Immature natural killer cell (primary cell): ENCODE measurements around the gene DAB1. TPM values are rescaled to one million over a fixed set of nuclear protein-coding genes. Genes with fewer than 3 reads are reported as not detected.

ENCODE experiments used
- DNase-seq, 3 donors: peaks; one replicate each; pipeline ENCODE4 v3.0.0; 2022; ENCODE audit warnings: mixed read lengths in 1 of 3
- H3K27ac Mint-ChIP-seq, 6 donors: one replicate each; pipeline ENCODE4 v1.8.0; 2020; ENCODE audit warnings: mixed read lengths in 6 of 6, mild to moderate bottlenecking in 5 of 6, inconsistent platforms in 4 of 6, moderate library complexity in 3 of 6
- H3K27me3 Mint-ChIP-seq, 3 donors: one replicate each; pipeline ENCODE4 v1.8.0; 2020 to 2021; ENCODE audit warnings: low read depth in 3 of 3, mild to moderate bottlenecking in 3 of 3, mixed read lengths in 3 of 3, moderate library complexity in 3 of 3, inconsistent platforms in 1 of 3
- H3K36me3 Mint-ChIP-seq, 3 donors: one replicate each; pipeline ENCODE4 v1.8.0; 2020; ENCODE audit warnings: mixed read lengths in 3 of 3, inconsistent platforms in 2 of 3, mild to moderate bottlenecking in 2 of 3
- H3K4me1 Mint-ChIP-seq, 2 donors: one replicate each; pipeline ENCODE4 v1.8.0; 2020; ENCODE audit warnings: inconsistent platforms in 2 of 2, mild to moderate bottlenecking in 2 of 2, mixed read lengths in 2 of 2, moderate library complexity in 1 of 2
- H3K4me3 Mint-ChIP-seq, 5 donors: one replicate each; pipeline ENCODE4 v1.8.0; 2020; ENCODE audit warnings: mild to moderate bottlenecking in 5 of 5, mixed read lengths in 5 of 5, inconsistent platforms in 3 of 5, moderate library complexity in 3 of 5
- H3K9me3 Mint-ChIP-seq, 6 donors: one replicate each; pipeline ENCODE4 v1.8.0; 2020; ENCODE audit warnings: mild to moderate bottlenecking in 6 of 6, mixed read lengths in 6 of 6, inconsistent platforms in 4 of 6, moderate library complexity in 3 of 6
- polyA plus RNA-seq, 3 donors: library from polyadenylated mRNA; unstranded; fragments of 300-500 nt; fragmentation: Illumina TruSeq; gene quantifications; one replicate each; pipeline ENCODE4 v1.2.3, GENCODE V29; 2021

The DAB1 gene
- polyA plus RNA-seq, 3 donors from 2014 or later, result 0.88 TPM; not detected in 2

GRCh38 chr1:57012315-57012714 is 411.5 kb downstream of the DAB1 start:
- H3K27ac Mint-ChIP-seq, result no peak overlapping the region
- peaks cover 3 to 8% (median 8%) of the 10 kb centered on the region in 3 donors for H3K27me3 Mint-ChIP-seq
- no peaks in the 10 kb centered on the region for H3K36me3 Mint-ChIP-seq

GRCh38 chr1:57010511-57010910 is 413.3 kb downstream of the DAB1 start:
- Mint-ChIP-seq H3K4me1 (no peaks in the 10 kb centered on the region), H3K27ac (no peak overlapping the region), H3K36me3 (no peaks in the 10 kb centered on the region), H3K27me3 (peaks cover 3 to 8% (median 4%) of the 10 kb centered on the region in 3 donors), H3K9me3 (peaks cover 0 to 3% (median 0%) of the 10 kb centered on the region in 6 donors), H3K4me3 (no peak overlapping the region)
- DNase-seq, result no peak

More at GRCh38 chr1:57012315-57012714, 411.5 kb downstream of the DAB1 start:
- DNase-seq, result no peak
- no peak overlapping the region for H3K4me3 Mint-ChIP-seq
- H3K4me1 Mint-ChIP-seq, result no peaks in the 10 kb centered on the region
- peaks cover 0 to 3% (median 0%) of the 10 kb centered on the region in 6 donors for H3K9me3 Mint-ChIP-seq

- Mint-ChIP-seq H3K4me3 (no peak overlapping the region), H3K27me3 (peaks cover 1 to 7% (median 3%) of the 10 kb centered on the region in 3 donors), H3K4me1 (no peaks in the 10 kb centered on the region), H3K9me3 (peaks cover 0 to 4% (median 0%) of the 10 kb centered on the region in 6 donors), H3K27ac (no peak overlapping the region), H3K36me3 (no peaks in the 10 kb centered on the region)
- DNase-seq, result no peak
Measured at GRCh38 chr1:57007948-57008347, 415.9 kb downstream of the DAB1 start.

DNA sequence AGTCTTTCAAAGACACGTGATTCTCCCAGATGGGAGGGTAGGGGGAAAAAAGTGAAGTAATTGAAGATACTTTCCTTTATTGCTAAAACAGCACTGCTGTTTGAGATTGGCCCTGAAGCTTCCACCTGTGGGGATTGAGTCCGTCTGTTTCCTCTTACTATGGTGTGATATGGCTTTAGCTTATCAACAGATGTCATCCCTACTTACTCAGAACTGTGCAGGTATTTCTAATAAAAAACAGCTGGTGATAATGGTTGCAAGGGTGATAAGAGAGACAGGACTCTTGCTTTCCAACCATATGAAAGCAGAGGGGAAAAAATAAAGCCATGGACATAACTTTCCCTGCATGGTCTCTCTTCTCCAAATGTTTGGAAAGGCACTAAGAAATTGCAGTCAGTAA is 416.4 kb downstream of the DAB1 start:
- peaks cover 0 to 4% (median 0%) of the 10 kb centered on the region in 6 donors for H3K9me3 Mint-ChIP-seq
- no peaks in the 10 kb centered on the region for H3K36me3 Mint-ChIP-seq
- H3K4me1 Mint-ChIP-seq, result no peaks in the 10 kb centered on the region
- H3K4me3 Mint-ChIP-seq, result no peak overlapping the region
- H3K27me3 Mint-ChIP-seq, result peaks cover 1 to 4% (median 3%) of the 10 kb centered on the region in 3 donors
- no peak for DNase-seq
- H3K27ac Mint-ChIP-seq, result no peak overlapping the region

- peaks cover 0 to 6% (median 0%) of the 10 kb centered on the region in 3 donors for H3K36me3 Mint-ChIP-seq
- DNase-seq, result no peak
- H3K4me3 Mint-ChIP-seq, result no peak overlapping the region
- H3K27ac Mint-ChIP-seq, result no peak overlapping the region
- peaks cover 0 to 2% (median 0%) of the 10 kb centered on the region in 6 donors for H3K9me3 Mint-ChIP-seq
- peaks cover 2 to 6% (median 3%) of the 10 kb centered on the region in 3 donors for H3K27me3 Mint-ChIP-seq
- no peaks in the 10 kb centered on the region for H3K4me1 Mint-ChIP-seq
Measured at GRCh38 chr1:57003398-57004139, 420.3 kb downstream of the DAB1 start.

DNA sequence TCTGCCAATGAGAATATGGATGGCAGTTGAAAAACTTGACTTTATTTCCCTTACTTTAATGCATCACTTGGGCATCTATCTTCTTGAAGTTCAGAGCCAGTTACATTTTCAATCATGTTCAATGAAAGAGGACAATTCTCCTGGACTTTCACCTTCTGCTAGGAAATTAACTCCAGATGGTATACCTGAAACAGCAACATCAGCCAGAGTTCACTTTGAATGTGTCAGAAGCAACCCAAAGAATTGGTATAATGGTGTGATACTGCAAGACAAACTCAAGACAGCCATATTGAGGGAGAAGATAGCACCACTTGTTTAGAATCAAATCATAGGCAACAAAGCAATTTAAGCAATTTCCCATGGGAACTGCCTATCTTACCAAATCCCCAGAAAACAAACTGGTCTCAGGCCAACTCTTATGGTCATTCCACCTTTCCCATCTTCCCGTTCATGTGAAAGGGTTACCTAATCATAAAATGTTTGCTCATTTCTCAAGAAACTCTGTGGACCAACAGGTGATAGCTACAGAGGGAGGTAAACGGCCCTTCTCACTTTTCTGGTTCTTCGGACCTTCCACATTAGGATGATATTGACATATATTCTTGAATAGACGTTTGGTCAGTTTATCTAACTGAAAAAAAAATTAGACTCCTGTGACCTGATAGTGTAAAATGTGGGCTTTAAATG is 428.3 kb downstream of the DAB1 start:
- Mint-ChIP-seq H3K27me3 (peaks cover 0 to 16% (median 7%) of the 10 kb centered on the region in 3 donors), H3K9me3 (no peaks in the 10 kb centered on the region), H3K27ac (no peak overlapping the region), H3K4me1 (no peaks in the 10 kb centered on the region), H3K36me3 (peaks cover 0 to 4% (median 0%) of the 10 kb centered on the region in 3 donors), H3K4me3 (no peak overlapping the region)
- DNase-seq, result no peak

DNA sequence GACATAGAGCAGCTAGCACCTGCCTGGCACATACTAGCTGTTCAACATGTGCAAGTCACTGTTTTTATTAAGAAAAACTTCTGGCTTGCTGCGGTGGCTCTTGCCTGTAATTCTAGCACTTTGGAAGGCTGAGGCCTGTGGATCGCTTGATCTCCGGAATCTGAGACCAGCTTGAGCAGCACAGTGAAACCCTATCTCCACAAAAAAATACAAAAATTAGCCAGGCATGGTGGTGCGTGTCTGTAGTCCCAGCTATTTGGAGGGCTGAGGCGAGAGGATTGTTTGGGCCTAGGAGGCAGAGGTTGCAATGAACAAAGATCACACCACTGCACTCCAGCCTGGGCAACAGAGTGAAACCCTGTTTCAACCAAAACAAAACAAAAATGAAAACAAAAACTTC is 430.4 kb downstream of the DAB1 start:
- H3K4me1 Mint-ChIP-seq, result no peaks in the 10 kb centered on the region
- H3K36me3 Mint-ChIP-seq, result no peaks in the 10 kb centered on the region
- no peaks in the 10 kb centered on the region for H3K9me3 Mint-ChIP-seq
- H3K27me3 Mint-ChIP-seq, result peaks cover 0 to 18% (median 8%) of the 10 kb centered on the region in 3 donors
- no peak for DNase-seq
- no peak overlapping the region for H3K4me3 Mint-ChIP-seq
- no peak overlapping the region for H3K27ac Mint-ChIP-seq

- H3K27me3 Mint-ChIP-seq, result peaks cover 0 to 18% (median 8%) of the 10 kb centered on the region in 3 donors
- H3K27ac Mint-ChIP-seq, result no peak overlapping the region
- no peak overlapping the region for H3K4me3 Mint-ChIP-seq
- no peaks in the 10 kb centered on the region for H3K9me3 Mint-ChIP-seq
- H3K36me3 Mint-ChIP-seq, result no peaks in the 10 kb centered on the region
- no peaks in the 10 kb centered on the region for H3K4me1 Mint-ChIP-seq
- DNase-seq, result no peak
Measured at GRCh38 chr1:56992318-56993125, 431.3 kb downstream of the DAB1 start.

- H3K9me3 Mint-ChIP-seq, result no peaks in the 10 kb centered on the region
- H3K27me3 Mint-ChIP-seq, result peaks cover 0 to 18% (median 8%) of the 10 kb centered on the region in 3 donors
- H3K4me1 Mint-ChIP-seq, result no peaks in the 10 kb centered on the region
- H3K36me3 Mint-ChIP-seq, result no peaks in the 10 kb centered on the region
- DNase-seq, result no peak
- H3K4me3 Mint-ChIP-seq, result no peak overlapping the region
- H3K27ac Mint-ChIP-seq, result no peak overlapping the region
Measured at GRCh38 chr1:56991576-56991975, 432.3 kb downstream of the DAB1 start.

- no peak overlapping the region for H3K27ac Mint-ChIP-seq
- no peak for DNase-seq
- peaks cover 0 to 5% (median 3%) of the 10 kb centered on the region in 3 donors for H3K27me3 Mint-ChIP-seq
- H3K36me3 Mint-ChIP-seq, result no peaks in the 10 kb centered on the region
- H3K4me3 Mint-ChIP-seq, result no peak overlapping the region
- no peaks in the 10 kb centered on the region for H3K4me1 Mint-ChIP-seq
- H3K9me3 Mint-ChIP-seq, result no peaks in the 10 kb centered on the region
Measured at GRCh38 chr1:56986397-56986796, 437.5 kb downstream of the DAB1 start.

GRCh38 chr1:56985857-56986256 is 438.0 kb downstream of the DAB1 start:
- no peaks in the 10 kb centered on the region for H3K36me3 Mint-ChIP-seq
- no peak for DNase-seq
- H3K27ac Mint-ChIP-seq, result no peak overlapping the region
- H3K4me1 Mint-ChIP-seq, result no peaks in the 10 kb centered on the region
- H3K27me3 Mint-ChIP-seq, result peaks cover 0 to 5% (median 4%) of the 10 kb centered on the region in 3 donors
- H3K9me3 Mint-ChIP-seq, result no peaks in the 10 kb centered on the region
- no peak overlapping the region for H3K4me3 Mint-ChIP-seq

GRCh38 chr1:56983484-56983883 is 440.4 kb downstream of the DAB1 start:
- Mint-ChIP-seq H3K36me3 (peaks cover 0 to 3% (median 0%) of the 10 kb centered on the region in 3 donors), H3K4me3 (no peak overlapping the region), H3K27ac (no peak overlapping the region), H3K9me3 (no peaks in the 10 kb centered on the region), H3K4me1 (no peaks in the 10 kb centered on the region), H3K27me3 (peaks cover under 1 to 4% (median 3%) of the 10 kb centered on the region in 3 donors)
- no peak for DNase-seq

DNA sequence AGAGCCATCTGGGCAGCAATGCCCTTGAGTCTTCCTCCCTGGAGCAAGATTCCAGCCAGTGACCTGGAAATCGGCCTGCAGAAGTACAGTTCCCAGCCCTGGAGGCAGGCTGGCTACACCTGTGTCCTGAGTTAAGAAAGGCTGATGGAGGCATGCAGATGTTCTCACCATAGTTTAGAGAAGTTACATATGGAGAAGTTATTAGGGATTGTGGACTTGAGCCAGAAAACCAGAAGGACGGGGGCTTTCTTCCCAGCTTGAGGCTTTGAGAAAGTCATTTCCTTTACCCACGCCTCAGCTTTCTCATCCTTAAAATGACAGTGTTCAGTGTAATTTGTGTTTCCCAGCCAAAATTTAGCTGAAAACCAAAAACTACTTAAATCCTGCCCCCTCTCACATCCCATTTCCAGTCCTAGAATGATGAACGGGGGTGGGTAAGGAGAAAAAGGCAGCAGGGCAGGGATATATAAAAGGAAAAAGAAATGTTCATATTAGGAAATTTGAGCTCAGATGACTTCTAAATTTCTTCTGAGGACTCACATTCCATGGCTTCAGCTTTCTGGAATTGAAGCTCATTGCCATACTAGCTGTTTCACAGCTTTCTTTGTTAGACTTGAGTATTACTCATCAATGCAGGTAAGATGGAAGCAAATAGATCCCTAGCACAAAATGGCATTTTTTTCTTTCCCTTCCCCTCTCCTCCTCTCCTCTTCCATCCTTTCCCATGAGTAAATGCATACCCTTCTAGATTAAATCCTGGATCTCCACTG is 443.7 kb downstream of the DAB1 start:
- Mint-ChIP-seq H3K4me3 (no peak overlapping the region), H3K4me1 (peaks cover 15 to 23% of the 10 kb centered on the region in 2 donors), H3K9me3 (no peaks in the 10 kb centered on the region), H3K27me3 (peaks cover 3 to 4% (median 3%) of the 10 kb centered on the region in 3 donors), H3K27ac (no peak overlapping the region), H3K36me3 (peaks cover 0 to 3% (median 0%) of the 10 kb centered on the region in 3 donors)
- DNase-seq, result no peak
